NCI-H1417 (cell line): ENCODE data around the gene HBE1.
"Not testable (repeated sequence)": the region's sequence is repeated elsewhere in the genome, so short reads cannot be mapped to it uniquely, and the experiment has no call there.

ENCODE experiments used
- DNase-seq, 3 experiments: peaks; one replicate each; lab custom pipeline; 2025; lab: John Stamatoyannopoulos, UW

HBE1 gene

DNA sequence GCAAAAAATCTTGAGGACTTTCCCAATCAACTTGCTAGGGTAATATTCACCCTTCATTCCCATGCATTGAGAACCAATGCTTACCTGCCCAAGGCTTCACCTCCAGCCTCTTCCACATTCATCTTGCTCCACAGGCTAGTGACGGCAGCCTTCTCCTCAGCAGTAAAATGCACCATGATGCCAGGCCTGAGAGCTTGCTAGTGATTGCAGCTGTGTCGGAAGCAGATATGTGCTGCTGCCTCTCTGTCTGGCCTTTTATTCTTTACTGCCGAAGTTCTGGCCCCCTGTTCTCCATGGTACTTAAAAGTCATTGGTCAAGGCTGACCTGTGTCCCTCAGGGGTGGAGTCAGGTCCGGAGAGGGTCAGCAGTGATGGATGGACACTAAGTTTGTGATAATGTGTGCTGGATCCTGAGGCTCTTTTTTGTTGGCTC, at the start of gene HBE1:
HBE1 (minus strand) TSS at position 231 of the 433 bp plus-strand sequence; CDS start at position 176, 55 bp downstream.
- DNase-seq, result peak in 1 of 3 experiments; percentile 91

DNA sequence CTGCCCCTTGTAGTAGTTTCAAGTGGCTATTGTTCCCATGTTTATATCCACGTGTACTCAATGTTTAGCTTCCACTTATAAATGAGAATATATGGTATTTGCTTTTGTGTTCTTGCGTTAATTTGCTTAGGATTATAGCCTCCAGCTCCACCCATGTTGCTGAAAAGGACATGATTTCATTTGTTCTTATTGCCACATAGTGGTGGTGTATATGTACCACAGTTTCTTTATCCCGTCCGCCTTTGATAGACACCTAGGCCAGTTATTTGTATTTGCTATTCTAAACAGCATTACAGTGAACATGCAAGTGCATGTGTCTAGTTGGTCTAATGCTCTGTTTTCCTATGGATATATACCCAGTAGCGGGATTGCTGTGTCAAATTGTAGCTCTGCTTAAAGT, 47.5 kb upstream of the HBE1 start:
- peak in 1 of 3 experiments; percentile 26 for DNase-seq

DNA sequence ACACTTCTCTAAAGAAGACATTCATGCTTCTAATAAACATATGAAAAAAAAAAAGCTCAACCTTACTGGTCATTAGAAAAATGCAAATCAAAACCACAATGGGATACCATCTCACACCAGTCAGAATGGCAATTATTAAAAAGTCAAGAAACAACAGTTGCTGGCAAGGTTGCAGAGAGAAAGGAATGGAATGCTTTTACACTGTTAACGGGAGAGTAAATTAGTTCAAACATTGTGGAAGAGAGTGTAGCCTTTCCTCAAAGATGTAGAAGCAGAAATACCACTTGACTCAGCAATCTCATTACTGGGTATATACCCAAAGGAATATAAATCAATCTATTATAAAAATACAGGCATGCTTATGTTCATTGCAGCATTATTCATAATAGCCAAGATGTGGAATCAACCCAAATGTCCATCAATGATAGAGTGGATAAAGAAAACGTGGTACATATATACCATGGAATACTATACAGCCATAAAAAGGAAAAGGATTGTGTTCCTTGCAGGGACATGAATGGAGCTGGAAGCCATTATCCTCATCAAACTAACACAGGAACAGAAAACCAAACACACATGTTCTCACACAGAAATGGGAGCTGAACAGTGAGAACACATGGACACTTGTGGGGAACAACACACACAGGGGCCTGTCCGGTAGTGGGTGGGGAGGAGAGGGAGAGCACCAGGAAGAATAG, 43.7 kb upstream of the HBE1 start:
- not testable (repeated sequence) for DNase-seq

DNA sequence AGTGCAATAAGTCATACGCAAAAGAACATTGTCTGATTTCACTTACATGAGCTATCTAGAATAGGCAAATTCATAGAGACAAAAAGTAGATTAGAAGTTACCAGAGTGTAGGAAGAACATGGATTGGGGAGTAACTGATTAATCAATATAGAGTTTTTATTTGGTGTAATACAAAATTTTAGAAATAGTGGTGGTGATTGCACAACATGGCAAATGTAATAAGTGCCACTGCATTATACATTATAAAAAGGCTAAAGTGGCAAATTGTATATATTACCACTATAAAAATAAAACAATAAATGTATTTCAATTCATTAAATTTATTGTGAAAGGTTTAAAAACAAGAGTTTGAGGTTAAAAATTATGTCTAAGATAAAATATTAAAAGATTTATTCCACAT, 40.7 kb upstream of the HBE1 start:
- DNase-seq, result no peak

DNA sequence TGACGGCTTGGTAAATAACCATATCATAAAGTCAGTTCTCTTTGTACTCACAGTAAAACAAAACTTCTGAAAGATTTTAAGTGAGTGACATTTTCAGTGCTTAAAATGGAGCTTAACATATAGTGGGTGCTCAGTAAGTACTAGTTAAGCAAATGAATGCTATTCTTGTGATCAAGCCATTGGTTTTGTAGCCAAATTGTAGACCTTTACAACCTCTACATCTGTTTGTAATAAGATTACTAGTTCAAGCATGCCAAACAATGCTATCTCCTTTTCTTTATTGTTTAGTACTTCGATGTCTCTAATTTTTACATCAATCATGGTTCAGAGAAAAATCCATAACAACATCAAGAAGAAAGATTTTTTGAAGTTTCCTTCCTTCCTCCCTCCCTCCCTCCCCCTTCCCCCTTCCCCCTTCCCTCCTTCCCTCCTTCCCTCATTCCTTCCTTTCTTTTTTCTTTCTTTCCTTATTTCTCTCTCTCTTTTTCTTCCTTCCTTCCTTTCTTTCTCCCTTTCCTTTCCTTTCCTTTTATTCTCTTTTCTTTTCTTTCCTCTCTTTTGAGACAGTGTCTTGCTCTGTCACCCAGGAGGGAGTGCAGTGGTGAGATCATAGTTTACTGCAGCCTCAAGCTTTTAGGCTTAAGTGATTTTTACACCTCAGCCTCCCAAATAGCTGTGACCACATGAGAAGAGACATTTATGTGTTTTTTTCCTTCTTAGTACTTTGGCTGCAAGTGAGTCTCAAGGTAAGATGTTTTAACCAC, 37.7 kb upstream of the HBE1 start:
- no peak for DNase-seq

DNA sequence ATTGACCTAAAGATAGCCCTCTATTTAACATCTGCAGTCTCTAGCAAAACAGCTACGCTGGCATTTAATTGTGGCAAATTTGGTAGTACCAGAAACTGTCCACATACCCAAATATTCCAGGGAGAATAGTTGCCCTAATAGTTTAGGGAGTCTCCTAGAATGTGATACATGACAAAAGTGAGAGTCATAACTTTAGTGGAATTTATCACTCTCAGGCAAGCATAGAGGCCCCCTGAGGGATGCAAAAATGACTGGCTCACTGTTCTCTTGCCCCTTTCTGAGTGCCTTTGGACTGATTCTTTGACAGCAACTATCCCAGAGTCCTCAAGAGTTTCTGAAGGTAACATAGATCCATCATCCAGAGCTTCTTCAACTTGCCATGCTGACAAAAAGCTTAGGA, 34.3 kb upstream of the HBE1 start:
- DNase-seq, result no peak

DNA sequence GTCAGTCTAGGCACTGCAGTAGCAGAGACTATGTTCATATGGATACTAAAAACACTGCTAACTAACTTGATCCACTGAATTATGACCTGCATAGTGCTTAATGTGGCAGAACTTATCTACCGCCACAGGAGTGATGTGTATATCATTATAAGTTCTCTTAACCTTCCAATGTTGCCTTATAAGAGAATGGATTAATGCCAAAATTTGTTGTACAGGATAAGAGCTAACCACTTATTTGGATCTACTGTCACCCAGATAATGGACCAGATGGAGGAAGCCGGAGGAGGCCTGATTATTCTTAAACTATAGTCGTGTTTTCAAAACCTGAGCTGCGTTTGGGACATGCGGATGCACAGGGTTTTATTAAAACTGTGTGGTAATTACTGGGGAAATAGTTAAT, 33.9 kb upstream of the HBE1 start:
- no peak for DNase-seq

DNA sequence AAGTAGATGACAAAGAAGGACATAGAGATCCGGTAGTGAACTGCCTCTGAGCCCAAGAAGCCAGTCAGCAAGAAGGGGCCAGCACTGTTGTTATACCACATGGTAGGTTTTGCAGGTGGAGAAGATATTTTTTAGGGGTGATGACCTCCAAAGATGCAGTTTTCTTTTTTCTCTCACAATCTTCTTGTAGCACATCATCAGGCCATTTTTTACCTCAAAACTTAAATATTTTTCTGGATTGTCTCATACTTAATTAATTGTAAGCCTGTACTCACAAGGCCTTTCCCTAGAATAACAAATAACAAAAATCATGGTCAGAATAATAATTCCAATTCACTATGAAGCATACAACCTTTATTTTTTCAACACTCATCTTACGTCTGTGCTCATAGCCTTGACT, 32.1 kb upstream of the HBE1 start, which contains the start of gene OR51B4:
OR51B4 (minus strand) TSS at position 101 of the 400 bp plus-strand sequence; CDS start at position 101, 0 bp downstream.
- DNase-seq, result no peak

DNA sequence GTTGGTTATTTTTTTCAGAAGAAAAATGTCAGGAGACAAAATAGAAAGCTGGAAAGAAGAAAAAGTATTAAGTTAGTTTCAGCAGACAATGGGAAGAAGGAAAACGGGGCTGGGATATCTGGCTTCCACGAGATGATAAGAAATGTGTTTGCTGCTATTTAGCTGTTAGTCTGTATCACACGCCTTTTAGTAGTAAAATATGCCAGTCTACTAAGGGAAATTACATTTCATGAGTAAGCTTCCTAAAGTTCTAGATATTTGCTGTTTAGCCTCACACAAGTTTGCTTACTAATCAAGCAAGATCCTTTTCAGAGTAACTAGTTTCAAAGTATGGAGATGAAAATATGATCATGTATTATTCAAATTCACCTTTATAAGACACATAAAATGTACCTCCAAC, 30.5 kb upstream of the HBE1 start:
- DNase-seq, result no peak

DNA sequence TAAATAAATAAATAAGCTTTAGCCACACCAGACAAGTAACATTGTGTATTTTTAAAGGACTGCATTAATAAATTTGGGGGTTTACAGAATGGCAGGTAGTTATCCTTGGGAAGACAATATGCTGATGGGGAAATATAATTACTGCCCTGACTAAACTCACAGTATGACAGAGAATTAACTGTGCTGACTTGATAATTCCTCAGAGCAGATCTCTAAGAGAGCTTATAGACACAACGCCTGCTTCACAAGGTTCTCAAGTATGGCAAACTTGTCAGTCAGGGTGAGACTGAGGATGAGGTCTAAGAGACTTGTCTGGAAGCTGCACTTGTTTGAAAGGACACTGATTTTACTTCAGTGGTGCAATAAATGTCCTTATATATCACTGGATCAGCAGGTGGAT, 28.7 kb upstream of the HBE1 start:
- DNase-seq, result no peak

DNA sequence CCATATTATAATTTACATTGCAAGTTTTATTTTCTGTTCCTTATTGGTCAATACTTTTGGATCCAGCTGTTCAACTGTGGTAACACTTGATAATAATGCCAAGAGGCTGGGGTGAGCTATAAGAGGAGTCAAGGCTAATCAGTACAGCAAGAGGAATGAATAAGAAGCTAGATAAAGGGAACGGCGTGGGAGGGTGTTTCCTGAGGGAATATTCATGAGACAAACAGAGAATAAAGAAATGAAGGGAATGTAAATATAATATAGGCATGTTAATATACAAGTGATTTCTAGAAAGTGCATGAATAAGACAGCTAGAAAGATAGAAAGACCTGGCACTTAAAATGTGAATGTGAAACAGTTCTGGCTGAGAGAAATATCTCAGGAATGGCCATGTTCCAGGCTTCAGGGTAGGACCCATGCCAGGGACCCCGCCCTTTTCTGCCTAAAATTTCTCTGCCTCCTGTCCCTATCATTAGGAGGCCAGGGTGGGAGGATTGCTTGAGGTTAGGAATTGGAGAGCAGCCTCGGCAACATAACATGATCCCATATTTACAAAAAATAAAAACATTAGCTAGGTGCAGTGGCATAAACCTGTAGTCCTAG, 28.1 kb upstream of the HBE1 start:
- no peak for DNase-seq

DNA sequence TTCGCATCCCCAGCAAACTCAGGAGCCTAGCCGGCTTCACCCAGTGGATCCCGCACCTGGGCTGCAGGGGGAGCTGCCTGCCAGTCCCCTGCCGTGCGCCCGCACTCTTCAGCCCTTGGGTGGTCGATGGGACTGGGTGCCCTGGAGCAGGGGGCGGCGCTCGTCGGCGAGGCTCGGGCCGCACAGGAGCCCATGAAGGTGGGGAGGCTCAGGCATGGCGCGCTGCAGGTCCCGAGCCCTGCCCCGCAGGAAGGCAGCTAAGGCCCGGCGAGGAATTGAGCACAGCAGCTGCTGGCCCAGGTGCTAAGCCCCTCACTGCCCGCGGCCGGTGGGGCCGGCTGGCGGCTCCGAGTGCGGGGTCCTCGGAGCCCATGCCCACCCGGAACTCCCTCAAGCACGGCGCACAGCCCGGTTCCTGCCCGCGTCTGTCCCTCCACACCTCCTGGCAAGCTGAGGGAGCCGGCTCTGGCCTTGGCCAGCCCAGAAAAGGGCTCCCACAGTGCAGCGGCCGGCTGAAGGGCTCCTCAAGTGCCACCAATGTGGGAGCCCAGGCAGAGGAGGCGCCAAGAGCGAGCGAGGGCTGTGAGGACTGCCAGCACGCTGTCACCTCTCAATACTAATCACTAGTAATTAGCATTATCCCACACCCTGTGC, 24.7 kb upstream of the HBE1 start:
- not testable (repeated sequence) for DNase-seq

DNA sequence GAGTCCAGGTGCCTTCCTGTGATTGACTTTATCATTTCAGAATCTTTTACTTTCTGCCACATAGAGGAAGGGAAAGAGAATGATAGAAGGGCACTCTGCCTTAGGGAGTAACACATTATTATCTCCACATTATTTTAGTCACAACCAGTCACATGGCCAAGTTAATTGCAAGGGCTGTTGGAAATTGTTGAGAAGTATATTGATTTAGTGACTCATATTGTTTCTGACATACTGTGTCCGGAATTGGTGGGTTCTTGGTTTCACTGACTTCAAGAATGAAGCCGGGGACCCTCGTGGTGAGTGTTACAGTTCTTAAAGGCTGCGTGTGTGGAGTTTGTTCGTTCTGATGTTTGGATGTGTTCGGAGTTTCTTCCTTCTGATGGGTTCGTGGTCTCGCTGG, 23.3 kb upstream of the HBE1 start:
- no peak for DNase-seq

DNA sequence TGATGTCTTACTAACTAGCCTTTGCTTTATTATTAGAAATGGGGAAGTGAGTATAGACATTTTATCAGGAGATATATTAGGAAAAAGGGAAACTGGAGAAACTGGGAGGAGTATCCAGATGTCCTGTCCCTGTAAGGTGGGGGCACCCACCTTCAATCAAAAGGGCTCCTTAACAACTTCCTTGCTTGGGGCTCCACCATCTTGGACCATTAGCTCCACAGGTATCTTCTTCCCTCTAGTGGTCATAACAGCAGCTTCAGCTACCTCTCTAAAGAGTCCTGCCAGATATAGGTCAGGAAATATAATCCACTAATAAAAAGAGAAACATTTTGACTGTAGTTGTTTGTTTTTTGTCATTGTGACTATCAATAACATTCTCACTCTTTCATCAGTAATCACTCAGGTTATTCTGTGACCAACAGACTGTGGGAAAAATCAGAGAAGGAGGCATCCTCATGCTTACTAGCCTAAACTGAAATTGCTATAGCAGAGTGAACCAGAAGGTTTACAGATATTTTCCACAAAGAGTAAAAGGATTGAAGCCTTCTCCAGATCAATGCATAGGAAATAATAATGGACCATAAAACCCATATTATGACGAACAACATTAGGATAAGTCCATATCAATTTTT, 21.6 kb upstream of the HBE1 start:
- DNase-seq, result peak in 2 of 3 experiments; percentile 1 to 5

DNA sequence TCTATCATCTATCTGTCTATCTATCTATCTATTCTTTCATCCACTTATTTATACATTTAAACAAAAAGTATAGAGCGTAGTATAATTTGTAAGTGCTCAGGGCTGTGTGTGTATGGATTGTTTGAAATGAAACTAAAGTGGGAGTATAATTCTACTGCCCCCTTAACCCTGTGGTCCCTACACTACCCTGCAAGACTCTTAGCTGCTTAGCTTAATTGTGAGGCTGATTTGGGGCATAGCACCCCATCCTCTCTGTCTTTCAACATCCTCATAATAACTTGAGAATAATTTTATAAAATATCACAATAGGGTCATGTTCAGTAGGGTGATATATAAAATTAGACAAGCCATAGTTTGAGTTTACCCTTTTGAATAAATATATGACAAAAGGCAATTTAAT, 20.4 kb upstream of the HBE1 start:
- DNase-seq, result no peak

DNA sequence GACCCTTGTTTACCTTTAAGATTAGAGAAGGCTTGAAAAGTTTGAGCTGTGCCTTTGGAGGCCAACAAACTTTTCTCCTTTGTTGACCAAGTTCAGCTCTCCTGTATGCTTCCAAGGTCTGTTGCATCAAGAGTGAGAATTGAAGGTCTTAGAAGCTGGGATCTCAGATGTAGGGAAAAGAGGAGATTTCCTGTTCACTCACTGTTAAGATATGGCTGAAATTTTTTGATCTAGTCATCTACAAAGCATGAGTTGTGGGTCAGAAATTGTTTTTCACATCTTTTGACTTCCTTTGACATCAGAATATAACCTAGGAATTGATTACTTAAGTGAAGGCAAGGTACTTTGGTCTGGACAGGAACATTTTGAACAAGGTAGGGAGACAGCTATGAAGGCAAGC, 20.0 kb upstream of the HBE1 start:
- DNase-seq, result no peak

DNA sequence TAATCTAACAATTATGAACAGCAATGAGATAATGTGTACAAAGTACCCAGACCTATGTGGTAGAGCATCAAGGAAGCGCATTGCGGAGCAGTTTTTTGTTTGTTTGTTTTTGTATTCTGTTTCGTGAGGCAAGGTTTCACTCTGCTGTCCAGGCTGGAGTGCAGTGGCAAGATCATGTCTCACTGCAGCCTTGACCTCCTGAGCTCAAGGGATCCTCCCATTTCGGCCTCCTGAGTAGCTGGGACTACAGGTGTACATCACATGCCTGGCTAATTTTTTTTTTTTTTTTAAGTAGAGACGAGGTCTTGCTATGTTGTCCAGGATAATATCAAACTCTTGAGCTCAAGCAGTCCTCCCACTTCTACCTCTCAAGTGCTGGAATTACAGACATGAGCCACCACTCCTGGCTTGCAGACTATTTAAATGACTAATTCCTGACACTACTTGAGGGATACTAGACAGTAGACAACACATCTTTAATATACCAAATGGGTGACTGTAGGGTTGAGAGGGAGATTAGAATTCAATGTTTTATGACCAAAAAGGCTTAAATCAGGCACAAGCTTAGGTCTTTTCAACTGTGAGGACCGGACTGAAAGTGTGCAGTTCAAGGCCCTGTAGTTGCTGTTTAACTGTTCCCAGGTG, 19.3 kb upstream of the HBE1 start:
- no peak for DNase-seq

DNA sequence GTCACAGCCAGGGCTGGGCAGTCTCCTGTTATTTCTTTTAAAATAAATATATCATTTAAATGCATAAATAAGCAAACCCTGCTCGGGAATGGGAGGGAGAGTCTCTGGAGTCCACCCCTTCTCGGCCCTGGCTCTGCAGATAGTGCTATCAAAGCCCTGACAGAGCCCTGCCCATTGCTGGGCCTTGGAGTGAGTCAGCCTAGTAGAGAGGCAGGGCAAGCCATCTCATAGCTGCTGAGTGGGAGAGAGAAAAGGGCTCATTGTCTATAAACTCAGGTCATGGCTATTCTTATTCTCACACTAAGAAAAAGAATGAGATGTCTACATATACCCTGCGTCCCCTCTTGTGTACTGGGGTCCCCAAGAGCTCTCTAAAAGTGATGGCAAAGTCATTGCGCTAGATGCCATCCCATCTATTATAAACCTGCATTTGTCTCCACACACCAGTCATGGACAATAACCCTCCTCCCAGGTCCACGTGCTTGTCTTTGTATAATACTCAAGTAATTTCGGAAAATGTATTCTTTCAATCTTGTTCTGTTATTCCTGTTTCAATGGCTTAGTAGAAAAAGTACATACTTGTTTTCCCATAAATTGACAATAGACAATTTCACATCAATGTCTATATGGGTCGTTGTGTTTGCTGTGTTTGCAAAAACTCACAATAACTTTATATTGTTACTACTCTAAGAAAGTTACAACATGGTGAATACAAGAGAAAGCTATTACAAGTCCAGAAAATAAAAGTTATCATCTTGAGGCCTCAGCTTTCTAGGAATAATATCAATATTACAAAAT, 18.6 kb upstream of the HBE1 start:
- DNase-seq, result no peak

DNA sequence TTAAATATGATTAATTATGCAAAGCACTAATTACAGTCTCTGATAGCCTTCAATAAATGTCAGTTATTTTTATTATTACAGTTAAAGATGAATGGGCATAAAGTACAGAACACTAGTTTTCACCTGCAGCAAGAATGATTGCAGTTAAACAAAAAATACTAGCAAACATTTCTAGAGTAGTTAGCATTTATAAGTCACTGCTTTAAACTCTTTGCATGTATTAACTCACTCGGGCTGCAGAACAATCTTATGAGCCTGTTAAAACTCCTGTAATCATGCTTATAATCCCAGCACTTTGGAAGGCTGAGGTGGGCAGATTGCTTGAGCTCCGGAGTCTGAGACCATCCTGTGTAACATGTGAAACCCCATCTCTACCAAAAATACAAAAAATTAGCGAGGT, 17.2 kb upstream of the HBE1 start:
- no peak for DNase-seq

DNA sequence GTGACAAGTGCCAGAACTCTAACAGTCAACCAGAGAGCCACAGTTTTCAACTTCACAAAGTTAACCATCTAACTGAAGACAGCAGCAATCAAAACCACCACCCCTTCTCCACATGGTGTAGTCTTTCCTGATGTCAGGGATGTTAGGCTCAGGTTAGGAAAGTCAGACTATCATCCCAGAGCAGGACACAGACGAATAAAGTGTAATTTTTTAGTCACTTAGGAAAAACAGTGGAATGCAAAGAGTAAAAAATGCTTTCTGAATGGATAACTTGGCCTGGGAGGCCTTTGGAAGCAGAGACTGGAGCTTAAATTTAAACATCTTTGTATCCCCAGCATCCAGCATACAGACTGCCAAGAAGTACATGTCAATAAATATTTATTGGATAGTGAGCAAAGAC, 16.6 kb upstream of the HBE1 start:
- no peak for DNase-seq
